GM12891 (cell line): Measurements from ENCODE around the gene UBE2E2.

Source experiments
- DNase-seq: peaks from one replicate; pipeline ENCODE4 v3.0.0; 2011; ENCODE audit warnings: low spot score; ENCODE audit not compliant: insufficient read length
- FAIRE-seq: peaks from 2 replicates; lab custom pipeline; 2011; peaks lifted over from hg19 to GRCh38; lab: Jason Lieb, UNC
- PAX5 ChIP-seq: IDR thresholded peaks from 2 replicates; pipeline ENCODE4 v1.6.1; 2011; ENCODE audit warnings: low read length, moderate library complexity, mild to moderate bottlenecking; ENCODE audit not compliant: insufficient read depth, severe bottlenecking
- POLR2A ChIP-seq: IDR thresholded peaks from 2 replicates; pipeline ENCODE4 v1.6.1; 2011; ENCODE audit warnings: low read depth, low read length, control low read depth
- POLR2AphosphoS5 ChIP-seq: IDR thresholded peaks from 2 replicates; pipeline ENCODE4 v1.6.1; 2011; ENCODE audit warnings: low read depth, low read length, control low read depth
- POU2F2 ChIP-seq: IDR thresholded peaks from 2 replicates; pipeline ENCODE4 v1.6.1; 2011; ENCODE audit warnings: low read depth, mild to moderate bottlenecking, control low read depth, low read length, moderate library complexity
- SPI1 ChIP-seq: IDR thresholded peaks from 2 replicates; pipeline ENCODE4 v1.6.1; 2011; ENCODE audit warnings: low read depth, low read length, control low read depth
- TAF1 ChIP-seq: IDR thresholded peaks from 2 replicates; pipeline ENCODE4 v1.6.1; 2011; ENCODE audit warnings: low read depth, low read length, control low read depth

The UBE2E2 gene

DNA sequence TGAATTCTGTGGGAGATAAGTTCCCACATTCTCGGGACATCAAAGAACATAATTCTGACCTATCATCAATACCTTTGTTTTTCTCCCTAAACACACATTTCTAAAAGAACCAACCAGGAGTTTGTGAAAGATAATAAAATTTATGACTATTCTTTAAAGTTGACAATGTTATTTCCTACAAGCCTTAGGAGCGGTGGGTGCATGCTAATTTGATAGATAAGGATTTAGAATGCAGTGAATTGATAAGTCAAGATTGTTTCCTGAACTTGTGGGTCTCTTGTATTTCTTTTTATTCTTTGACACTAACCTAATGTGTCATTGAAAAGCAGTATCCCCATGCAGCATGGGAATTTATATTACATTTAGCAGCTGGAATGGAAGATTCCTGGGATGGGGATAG, 10.3 kb upstream of the UBE2E2 start:
- FAIRE-seq (no peak), DNase-seq (no peak)
- no peak for TF ChIP-seq PAX5
- no peak for TF ChIP-seq POLR2A
- TF ChIP-seq TAF1, result no peak
- TF ChIP-seq POLR2AphosphoS5, result no peak
- TF ChIP-seq POU2F2, result no peak

DNA sequence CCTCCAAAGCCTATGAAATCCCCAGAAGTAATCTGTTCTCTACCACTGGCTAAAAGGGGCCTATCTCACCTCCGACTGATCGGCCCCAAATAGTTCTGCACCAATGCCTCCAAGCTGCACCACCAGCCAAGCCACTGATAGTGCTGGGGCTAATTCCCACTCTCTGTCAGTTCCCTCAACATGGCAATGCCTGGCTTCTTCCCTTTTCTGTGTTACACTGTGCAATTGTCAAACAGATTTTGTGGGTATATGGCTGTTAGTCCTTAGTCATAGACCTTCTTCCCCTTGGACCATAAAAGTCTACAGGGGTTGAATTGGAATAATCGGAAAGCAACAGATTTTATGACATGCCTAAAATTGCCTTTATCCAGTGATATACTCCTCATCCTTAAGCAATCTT, 9.3 kb upstream of the UBE2E2 start:
- FAIRE-seq (no peak), DNase-seq (no peak)
- TF ChIP-seq SPI1, result no peak
- TF ChIP-seq POLR2A, result no peak
- TF ChIP-seq POLR2AphosphoS5, result no peak

DNA sequence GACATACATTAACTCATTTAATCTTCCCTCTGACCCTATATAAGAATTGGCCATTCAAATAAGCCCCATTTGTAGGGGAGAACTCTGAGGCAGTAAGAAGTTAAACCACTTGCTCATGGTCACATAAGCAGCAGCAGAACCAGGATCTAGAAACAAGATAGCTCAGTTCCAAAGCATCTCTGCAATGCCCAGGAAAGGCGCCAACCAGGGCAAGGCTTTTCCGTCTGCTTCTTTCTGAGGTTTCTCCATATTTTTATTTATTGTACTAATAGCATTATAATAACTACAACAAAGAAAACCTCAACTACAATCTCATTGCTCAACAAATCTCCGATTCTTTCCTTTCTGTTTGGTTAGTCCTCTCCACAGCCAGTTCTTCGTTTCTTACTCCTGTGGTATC, 4.3 kb upstream of the UBE2E2 start:
- no peak for FAIRE-seq
- no peak for TF ChIP-seq POU2F2
- no peak for TF ChIP-seq SPI1
- TF ChIP-seq PAX5, result no peak
- TF ChIP-seq POLR2AphosphoS5, result no peak
- TF ChIP-seq POLR2A, result no peak
- TF ChIP-seq TAF1, result no peak
- DNase-seq, result no peak

DNA sequence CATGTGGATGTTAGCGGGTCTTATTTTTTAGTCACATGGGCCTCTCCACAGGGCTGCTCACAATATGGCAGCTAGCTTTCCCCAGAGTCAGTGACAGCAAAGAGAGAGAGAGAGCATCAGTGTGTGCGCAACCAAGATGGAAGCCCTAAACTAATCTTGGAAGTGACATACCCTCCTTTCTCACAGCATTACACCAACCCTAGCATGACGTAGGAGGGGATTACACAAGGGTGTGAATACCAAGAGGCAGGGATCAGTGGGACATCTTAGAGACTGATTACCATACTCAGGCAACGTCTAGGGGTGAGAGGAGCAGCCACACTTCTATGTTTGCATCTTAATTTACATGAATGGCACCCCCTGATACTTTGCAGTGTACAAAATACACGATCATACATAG, 3.5 kb upstream of the UBE2E2 start:
- DNase-seq (no peak), FAIRE-seq (no peak)
- TF ChIP-seq POU2F2 (no peak), SPI1 (no peak), TAF1 (no peak), PAX5 (no peak), POLR2AphosphoS5 (no peak), POLR2A (no peak)

DNA sequence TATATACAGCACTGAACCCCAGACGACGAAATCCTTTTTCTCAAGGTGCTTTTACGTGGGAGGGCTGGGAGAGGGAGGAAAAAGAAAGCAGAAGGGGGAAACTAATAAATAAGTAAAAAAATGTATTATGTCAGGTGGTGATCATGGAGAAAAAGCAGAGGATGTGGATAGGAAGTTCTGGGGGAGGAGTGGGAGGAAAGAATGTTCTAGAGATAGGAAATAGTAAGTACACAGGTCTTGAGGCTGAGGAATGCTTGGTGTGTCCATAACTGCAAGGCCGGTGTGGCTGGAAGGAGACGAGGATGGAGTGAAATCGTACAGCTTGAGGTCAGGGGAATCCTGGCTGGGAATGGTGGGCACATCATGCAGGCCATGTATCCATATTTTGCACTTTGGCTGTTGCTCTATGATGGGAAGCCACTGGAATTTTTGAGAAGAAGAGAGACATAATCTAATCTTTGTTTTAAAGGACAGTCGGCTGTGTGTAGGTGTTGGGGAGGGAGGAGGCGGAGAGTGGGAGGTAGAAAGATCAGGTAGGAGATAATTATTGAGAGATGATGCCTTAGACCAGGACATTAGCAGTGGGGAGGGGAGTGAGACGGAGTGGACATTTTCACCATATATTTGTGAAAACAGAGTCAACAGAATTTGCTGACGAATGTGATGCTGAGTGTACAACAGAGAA, 1.8 kb upstream of the UBE2E2 start:
- TF ChIP-seq POU2F2, result no peak
- TF ChIP-seq SPI1, result no peak
- no peak for TF ChIP-seq POLR2A
- TF ChIP-seq TAF1, result no peak
- TF ChIP-seq PAX5, result no peak
- TF ChIP-seq POLR2AphosphoS5, result no peak
- FAIRE-seq (no peak), DNase-seq (no peak)

DNA sequence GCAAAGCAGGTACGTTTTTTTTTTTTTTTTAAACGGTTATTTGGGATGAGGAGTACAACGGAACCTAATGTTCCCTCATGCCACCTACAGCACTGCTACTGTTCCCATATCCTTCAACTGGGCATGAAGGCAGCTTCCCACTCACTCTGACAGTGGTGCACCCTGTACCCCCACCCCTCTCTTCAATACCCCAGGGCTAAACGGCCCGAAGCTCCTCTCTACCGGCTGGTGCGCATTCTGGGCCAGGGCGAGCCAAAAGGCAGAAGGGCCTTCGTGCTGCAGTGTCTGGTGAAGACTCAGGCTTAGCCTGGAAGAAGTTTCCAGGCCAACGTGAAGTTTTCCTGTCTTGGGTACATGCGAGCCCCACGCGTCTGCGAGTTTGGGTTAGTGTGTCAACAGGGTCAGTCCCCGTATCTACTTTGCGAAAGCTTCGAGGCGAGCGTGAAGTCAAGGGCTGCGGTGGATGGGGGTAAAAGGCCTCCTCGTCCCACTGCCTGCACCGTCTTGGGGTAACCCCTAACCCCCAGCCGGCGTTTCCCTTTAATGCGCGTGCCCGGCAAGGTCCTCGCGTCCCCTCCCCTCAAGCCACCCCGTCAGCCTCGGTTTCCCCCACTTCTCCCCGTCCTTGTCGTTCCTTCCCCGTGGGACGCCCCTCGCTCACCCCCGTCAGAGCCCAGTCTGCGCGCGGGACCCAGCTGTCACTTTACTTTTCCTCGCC, 765 bp upstream of the UBE2E2 start:
- FAIRE-seq (no peak), DNase-seq (no peak)
- TF ChIP-seq TAF1, result no peak
- TF ChIP-seq SPI1, result no peak
- no peak for TF ChIP-seq PAX5
- TF ChIP-seq POLR2AphosphoS5, result no peak
- TF ChIP-seq POLR2A, result no peak
- TF ChIP-seq POU2F2, result no peak

DNA sequence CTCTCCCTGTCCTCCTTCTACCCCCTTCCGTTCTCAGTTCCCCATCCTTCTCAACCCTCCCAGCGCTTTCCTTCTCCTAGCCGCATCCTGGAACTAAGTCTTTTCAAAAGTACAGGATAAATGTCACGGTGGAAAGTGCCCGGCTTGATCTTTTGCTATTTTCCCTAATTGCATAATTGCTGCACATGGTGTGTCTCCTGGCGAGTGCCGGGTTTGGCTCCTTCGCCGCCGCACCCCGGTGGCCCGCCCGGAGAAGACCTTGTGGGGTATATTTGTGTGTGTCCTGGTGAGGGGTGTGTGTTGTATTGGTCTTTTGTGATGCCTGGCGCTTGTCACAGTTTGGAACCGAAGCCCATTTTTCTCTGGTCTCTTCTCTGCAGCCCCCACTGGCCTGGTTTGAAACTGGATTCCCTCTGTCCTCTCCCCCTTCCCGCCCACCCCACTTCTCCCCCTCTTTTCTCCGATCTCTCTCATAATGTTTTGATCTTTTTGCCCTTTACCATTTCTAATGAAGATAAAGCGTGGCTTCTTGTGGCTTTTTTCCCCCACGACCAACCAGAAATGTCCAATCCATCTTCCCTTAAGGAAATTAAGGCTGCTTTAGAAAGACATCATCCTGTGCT, 692 bp downstream of the UBE2E2 start:
- peak; percentile 75 for TF ChIP-seq SPI1
- no peak for TF ChIP-seq POLR2AphosphoS5
- DNase-seq (no peak), FAIRE-seq (peak; percentile 16)

DNA sequence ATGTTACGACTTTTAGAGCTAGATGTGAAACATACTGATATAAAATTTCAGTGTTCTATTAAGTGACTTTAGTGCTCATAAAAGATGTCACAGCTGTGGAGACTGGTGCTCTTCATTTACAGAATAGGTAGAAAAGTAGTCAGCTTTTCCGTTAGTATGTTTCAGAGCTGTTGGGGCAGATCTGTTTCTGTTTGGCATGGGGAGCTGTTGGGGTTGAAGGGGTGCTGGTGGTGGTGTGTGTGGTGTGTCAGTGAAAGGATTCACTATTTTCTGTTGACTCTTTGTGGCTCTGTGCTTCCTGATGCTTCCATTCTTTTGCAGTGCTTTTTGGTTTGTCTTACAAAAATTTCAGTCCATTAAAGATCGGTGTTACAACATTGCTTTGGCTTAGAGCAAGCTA, 3.2 kb downstream of the UBE2E2 start:
- DNase-seq (no peak), FAIRE-seq (peak; percentile 55)
- TF ChIP-seq POLR2AphosphoS5, result no peak

DNA sequence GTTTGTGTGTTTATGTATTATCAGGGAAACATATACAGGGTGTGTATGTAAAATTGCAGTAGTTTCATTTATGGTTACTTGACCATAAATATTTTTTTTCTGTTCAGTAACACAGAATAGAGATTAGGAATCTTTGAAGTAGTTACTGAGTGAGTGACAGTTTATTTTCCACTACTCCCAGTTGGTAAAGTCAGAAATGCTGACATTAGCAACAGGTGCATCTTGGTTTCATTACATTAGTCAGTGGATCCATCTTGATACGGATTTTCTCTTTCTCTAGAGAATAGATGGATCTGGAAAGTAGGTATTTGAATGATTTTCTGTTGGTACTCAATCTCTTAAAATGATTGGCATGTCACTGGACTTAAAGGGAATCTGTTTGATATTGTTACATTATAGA, 6.0 kb downstream of the UBE2E2 start:
- FAIRE-seq (peak; percentile 67), DNase-seq (no peak)
- TF ChIP-seq SPI1, result no peak
- TF ChIP-seq POLR2AphosphoS5, result no peak
- TF ChIP-seq POLR2A, result no peak
- TF ChIP-seq PAX5, result no peak
- no peak for TF ChIP-seq POU2F2
- no peak for TF ChIP-seq TAF1

DNA sequence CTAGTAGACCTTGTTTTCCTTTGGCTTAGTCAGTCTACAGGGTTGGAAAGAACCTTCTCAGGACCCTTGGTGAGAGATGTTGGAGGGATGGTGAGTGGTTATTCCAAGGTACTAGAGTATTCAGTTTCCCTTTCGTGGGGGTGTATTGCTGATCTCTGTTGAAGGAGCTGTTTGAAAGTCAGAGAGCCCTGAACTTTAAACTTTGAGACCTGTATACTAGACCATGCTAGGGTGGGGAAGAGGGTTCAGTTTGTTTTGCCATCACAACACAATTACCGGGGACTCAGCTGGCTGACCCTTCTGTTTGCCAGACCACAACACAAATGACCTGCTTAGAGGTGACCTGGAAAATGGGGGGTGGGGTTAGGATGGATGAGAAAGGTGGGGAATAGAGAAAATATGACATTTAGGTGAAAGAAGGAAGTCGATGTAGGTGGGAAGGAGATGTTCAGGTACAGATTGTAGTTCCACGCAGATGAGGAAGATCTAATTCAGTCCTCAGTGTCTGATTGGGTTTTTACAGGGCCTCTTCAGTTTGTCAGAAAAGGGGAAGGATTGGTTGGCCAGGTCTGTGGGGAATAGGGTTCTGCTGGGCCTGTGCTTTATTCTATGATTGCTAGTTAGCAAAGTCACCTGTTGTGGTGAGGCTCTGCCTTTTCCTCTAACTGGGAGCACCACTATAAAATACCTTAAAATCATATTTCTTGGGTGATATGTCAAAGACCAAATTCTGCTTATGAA, 6.8 kb downstream of the UBE2E2 start:
- TF ChIP-seq SPI1, result 0 out of 2 replicates have a peak, but pooled peaks have one; percentile 4
- TF ChIP-seq TAF1, result no peak
- DNase-seq, result no peak
- peak; percentile 48 for FAIRE-seq
